Measurements from ENCODE around the gene DMXL2.
"Not testable (repeated sequence)": the region's sequence is repeated elsewhere in the genome, so short reads cannot be mapped to it uniquely, and the experiment has no call there.

DMXL2 gene

GRCh38 chr15:51622604-51623370 is at the start of gene DMXL2:
DMXL2 (minus strand) TSS chr15:51622771; CDS start chr15:51622545, 226 bp downstream.
- DNase-seq = peak; percentile 90

GRCh38 chr15:51672155-51672687 is 49.6 kb upstream of the DMXL2 start:
- DNase-seq = no peak

- DNase-seq = no peak
Observed at GRCh38 chr15:51669381-51669780, 46.8 kb upstream of the DMXL2 start.

- no peak for DNase-seq
Observed at GRCh38 chr15:51668446-51668845, 45.9 kb upstream of the DMXL2 start.

- DNase-seq = no peak
Observed at GRCh38 chr15:51667478-51667877, 44.9 kb upstream of the DMXL2 start.

GRCh38 chr15:51661072-51661471 is 38.5 kb upstream of the DMXL2 start:
- DNase-seq = no peak

GRCh38 chr15:51658664-51659063 is 36.1 kb upstream of the DMXL2 start:
- no peak for DNase-seq

- DNase-seq = not testable (repeated sequence)
Observed at GRCh38 chr15:51655401-51656057, 33.0 kb upstream of the DMXL2 start.

GRCh38 chr15:51652084-51652668 is 29.6 kb upstream of the DMXL2 start:
- DNase-seq = no peak

GRCh38 chr15:51649659-51650521 is 27.3 kb upstream of the DMXL2 start:
- peak; percentile 4 for DNase-seq

- DNase-seq = not testable (repeated sequence)
Observed at GRCh38 chr15:51648643-51649042, 26.1 kb upstream of the DMXL2 start.

GRCh38 chr15:51648101-51648500 is 25.5 kb upstream of the DMXL2 start:
- DNase-seq = not testable (repeated sequence)

- peak; percentile 35 for DNase-seq
Observed at GRCh38 chr15:51647128-51647562, 24.6 kb upstream of the DMXL2 start.

GRCh38 chr15:51642696-51643095 is 20.1 kb upstream of the DMXL2 start:
- DNase-seq = no peak

- no peak for DNase-seq
Observed at GRCh38 chr15:51641490-51642130, 19.0 kb upstream of the DMXL2 start.

GRCh38 chr15:51634591-51635198 is 12.1 kb upstream of the DMXL2 start:
- no peak for DNase-seq

GRCh38 chr15:51629612-51630011 is 7.0 kb upstream of the DMXL2 start:
- DNase-seq = no peak

- no peak for DNase-seq
Observed at GRCh38 chr15:51625236-51625635, 2.7 kb upstream of the DMXL2 start.

- DNase-seq = no peak
Observed at GRCh38 chr15:51624022-51624421, 1.5 kb upstream of the DMXL2 start.

GRCh38 chr15:51623386-51623938 is 891 bp upstream of the DMXL2 start:
- DNase-seq = no peak

GRCh38 chr15:51621936-51622603 is 501 bp downstream of the DMXL2 start:
- peak; percentile 33 for DNase-seq

All from T1000 (cell line).